NCI-H2196 treated with DMSO at 0.1 percent for 48 hours (cell line): ENCODE data around the gene IRX6.

Source experiments
- DNase-seq: peaks from one replicate; lab custom pipeline; 2025; ENCODE audit not compliant: unreplicated experiment; lab: John Stamatoyannopoulos, UW

The IRX6 gene

DNA sequence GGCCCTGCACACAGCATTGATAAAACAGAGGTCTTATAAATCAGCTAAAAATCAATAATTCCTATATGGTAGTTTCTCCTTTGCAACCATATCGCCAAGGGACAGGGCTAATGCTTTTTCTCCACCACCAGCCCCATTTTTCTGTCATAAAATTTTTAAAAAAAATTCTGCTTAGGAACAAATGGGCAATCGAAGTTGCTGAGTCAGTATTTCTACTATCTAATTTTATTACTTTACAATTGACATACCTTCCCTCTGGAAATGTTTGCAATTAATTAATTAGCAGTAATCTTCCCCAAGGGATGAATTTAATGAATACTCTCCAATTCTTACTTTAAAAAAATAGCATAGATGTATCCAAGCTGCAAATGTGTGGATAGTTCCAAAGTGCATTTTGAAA, 1.7 kb upstream of the IRX6 start:
- no peak for DNase-seq

DNA sequence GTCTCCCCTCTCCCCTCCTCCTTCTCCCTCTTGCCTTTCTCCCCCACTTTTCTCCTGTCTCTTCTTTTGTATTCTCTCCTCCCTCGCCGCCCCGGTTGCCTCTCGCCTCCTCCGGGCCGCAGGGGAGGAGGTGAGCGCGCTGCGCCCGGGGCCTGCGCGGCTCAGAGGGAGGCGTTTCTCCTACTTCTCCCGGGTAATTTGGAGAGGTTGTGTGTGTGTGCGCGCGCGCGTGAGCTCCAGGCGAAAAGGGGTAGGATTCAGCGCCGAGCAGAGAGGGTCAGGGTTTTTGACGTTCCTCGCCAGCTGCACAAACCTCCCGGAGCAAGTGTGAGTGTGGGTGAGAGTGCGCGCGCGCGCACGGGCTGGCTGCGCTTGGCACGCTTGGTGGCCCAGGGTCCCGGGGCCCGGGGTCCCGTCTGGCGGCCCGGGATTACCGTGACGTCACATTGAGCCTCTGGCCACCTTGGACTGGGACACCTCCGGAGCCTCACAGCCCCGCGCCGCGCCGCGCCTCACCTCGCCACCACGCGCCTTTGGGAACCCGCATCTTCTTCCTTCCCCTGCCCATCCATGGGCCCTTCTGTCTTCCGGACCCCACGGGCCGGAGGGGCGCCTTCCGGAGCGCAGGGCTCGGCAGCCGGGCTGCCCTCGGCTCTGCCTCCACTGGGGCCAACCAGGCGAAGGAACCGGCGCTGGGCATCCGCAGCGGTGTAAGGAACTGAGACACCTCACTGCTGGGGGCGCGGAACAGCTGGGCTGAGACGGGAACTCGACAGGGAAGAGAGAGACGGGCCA, 479 bp downstream of the IRX6 start:
- DNase-seq = no peak

DNA sequence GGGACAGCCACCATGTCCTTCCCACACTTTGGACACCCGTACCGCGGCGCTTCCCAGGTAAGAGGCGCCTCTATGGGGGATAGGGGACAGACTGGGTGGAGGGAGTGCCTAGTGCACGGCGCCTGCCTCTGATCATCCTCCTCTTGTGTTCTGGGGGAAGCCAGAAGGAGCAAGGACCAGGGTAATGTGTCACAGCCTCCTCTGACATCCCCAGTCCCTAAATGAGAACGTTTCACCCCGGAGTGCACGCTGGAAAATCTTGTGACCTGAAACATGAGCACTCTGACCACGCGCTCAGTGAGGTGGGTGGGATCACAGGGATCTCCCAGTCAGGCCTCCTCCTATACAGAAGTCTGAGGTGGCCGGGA, 1.1 kb downstream of the IRX6 start:
- DNase-seq = no peak

DNA sequence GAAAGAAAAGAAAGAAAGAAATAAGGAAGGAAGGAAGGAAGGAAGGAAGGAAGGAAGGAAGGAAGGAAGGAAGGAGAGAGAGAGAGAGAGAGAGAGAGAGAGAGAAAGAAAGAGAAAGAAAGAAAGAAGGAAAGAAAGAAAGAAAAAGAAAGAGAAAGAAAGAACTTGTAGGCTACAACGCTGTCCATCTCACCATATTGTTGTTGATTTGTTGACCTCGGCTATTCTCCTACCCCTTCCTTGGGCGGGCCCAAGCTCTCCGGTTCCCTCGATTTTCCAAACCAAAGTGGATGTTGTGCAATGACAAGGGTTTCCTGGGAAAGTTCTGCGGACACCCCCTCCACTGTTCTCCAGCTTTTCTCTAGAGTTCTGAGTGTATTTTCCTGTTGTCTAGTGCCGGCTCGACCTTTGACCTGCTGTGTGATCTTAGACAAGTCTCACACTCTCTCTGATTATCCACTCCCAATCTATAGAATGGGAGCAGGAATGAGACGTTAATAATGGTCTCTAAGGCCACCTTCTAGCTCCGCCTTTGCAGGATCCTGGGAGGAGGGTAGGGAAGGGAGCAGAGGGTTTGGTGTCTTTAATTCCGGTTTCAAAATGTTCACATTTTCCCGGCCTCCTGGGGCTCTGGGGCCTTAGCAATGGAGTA, 1.6 kb downstream of the IRX6 start:
- DNase-seq = no peak

DNA sequence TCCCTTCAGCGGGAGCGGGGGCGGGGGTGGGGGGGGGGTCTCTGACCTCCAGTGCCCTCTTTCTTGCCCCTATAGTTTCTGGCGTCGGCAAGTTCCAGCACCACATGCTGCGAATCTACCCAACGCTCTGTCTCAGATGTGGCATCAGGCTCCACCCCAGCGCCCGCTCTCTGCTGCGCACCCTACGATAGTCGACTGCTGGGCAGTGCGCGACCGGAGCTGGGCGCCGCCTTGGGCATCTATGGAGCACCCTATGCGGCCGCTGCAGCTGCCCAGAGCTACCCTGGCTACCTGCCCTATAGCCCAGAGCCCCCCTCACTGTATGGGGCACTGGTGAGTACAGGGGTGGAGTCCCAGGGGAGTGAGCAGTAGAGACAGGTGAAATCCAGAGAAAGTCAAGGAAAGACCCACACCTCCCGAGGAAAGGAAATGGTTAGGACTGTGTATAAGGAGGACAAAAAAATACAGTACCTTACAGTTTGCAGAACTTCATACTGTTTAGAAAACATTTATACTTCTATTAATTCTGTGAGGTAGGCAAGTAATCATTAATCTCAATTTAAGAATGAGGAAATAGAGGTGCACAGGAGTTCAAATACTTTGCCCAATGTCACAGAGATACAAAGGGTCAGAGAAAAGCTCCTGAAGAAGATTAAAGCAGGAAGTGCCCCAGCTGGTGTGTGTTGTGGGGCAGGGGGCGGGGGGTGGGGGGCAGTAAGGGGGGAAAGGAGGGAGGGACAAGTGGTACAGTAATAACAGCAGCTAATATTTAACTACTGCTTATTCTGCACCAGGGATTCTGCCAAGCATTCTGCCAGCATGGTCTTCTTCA, 2.5 kb downstream of the IRX6 start:
- DNase-seq = no peak

DNA sequence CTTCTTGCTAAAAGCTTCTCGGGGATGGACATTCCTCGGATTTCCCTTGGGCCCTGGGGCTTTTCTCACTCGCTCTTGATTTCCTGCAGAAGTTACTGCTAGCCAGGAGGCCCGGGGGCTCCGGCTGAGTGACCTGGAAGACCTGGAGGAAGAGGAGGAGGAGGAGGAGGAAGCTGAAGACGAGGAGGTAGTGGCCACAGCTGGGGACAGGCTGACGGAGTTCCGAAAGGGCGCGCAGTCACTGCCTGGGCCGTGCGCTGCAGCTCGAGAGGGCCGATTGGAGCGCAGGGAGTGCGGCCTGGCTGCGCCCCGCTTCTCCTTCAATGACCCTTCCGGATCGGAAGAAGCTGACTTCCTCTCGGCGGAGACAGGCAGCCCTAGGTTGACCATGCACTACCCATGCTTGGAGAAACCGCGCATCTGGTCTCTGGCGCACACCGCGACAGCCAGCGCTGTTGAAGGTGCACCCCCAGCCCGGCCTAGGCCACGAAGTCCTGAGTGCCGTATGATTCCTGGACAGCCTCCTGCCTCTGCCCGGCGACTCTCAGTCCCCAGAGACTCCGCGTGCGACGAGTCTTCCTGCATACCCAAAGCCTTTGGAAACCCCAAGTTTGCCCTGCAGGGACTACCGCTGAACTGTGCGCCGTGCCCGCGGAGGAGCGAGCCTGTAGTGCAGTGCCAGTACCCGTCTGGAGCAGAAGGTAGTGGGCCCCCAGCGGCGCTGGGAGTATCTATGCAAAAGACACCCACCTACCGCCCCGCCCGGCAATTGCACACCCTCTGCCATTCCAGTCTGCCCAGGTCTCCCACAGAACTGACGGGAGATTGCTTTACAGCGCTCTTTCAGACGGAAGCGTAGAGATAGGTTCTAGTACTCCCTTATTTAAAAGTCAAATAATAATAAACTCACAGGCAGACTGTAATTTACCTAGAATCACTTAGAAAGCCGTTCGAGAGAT, 4.9 kb downstream of the IRX6 start:
- no peak for DNase-seq

DNA sequence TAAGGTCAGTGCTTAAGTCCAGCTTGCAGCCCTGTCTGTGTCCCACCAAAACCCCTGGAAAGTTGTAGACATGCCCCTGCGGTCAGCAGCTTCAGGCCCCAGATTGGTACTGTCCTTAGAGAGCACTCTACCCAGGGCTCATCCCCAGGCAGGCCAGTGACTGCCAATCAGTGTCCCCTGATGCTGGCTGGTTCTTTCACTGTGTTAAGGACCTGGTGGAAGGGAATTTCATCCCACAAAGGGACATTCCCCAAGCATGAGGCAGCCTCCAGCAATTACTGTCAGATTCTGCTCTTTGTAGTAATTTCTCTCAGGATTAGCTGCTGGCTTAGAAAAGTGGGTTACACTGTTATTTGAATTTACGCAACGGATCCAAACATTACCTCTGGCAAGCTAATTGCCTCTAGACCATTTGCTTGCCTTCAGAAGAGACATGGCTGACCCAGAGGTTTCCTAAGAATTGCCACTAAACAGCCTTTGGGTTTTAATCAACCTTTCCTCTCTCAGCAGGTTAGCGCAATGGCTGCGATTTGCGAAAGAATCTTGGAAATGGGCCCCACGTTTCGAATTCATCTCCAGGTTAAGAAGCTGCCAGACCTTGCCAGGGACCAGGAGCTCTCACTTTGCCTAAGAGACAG, 5.9 kb downstream of the IRX6 start:
- no peak for DNase-seq

DNA sequence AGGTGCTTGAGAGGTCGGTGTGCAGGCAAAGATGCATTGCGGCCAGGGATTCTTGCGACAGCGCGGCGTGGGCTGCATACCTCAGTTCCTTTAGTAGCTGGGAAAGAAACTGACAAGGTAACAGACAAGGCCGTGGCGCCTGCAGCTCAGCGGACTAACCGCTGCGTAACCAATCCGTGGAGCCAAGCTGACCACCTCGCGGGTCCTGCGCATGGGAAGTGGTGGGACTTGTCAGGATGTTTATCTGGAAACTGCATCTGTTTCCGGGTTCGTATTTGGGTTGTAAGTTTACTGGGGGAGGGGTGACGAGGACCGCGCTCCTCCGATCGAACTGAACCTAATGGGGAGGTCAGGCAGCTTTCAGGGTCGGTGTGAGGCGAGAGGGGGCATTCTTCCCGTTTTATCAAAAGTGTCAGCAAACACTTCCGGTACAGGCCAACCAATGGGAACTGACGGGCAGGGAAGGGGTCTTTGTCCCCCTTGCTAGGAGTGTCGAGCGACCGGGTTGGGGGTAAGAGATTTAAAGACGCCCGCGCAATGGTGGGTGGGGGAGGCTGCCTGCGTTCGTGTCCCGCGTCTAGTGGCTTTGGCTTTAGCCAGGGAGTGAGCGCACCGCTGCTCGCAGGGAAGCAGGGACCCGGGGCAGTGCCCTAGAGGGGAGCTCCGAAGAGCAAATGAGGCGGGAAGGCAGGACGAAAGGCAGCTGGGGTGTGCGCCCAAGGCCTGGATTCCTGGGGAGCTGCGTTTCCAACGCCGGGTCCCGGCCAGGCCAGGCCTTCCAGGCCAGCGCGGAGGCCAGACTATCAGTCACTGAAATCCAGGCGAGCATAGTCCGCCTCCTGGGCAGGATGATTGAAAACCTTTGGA, 7.0 kb downstream of the IRX6 start:
- DNase-seq = no peak

DNA sequence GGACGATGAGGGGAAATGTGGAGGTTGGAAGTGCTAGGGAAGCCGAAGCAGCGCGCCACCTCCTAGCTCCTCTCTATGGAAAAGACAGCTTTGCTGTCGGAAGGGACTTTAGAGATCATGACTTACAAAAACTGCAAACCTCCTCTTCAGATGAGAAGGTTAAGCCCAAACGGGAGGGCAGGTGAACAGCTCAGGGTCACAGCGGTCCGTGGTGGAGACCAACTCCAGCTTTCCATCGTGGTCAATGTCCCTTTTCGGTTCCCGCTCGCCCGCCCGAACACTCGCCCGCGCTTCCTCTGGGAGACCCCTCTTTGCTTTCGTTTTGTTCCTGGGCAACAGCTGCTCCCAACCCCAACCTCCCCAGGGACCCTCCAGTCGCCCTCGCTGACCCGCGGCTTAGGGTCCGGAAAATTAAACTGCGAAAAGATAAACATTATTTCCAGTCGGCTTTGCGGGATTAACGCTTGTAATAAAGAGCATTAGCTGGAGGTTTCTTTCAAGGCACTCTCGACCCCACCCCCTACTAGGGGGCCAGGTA, 7.7 kb downstream of the IRX6 start:
- no peak for DNase-seq

DNA sequence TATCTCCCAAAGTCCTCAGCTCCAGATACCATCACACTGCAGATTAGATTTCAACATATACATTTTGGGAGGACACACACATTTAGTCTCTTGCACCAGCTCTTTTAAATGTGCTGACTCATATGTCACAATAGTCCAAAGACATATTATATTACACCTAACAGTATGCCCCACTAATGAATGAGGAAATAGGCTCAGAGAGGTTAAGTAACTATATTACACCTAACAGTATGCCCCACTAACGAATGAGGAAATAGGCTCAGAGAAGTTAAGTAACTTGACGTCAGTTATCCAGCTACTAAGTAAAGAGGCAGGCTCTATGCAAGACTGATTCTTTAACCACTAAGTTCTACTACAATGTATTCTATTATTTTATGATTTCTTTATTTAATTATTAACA, 9.7 kb downstream of the IRX6 start:
- DNase-seq = no peak

DNA sequence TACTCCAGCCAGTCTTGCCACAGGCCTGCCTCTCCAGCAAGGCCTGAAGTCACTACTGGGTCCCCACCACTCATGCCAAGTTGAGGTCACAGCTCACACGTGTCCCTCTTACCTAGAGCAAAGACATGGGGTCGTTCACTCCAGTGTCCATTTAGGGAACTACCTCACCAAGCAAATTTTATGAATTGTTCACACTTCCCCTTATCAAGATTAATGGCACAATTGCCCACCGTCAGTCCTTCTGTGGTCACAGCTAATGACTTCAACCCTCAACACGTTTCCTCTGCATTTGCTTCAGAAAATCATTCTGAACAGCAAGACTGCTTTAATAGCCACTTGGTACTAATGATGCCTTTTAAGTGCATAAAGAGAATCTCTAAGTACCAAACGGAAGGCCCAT, 14.6 kb downstream of the IRX6 start:
- no peak for DNase-seq

DNA sequence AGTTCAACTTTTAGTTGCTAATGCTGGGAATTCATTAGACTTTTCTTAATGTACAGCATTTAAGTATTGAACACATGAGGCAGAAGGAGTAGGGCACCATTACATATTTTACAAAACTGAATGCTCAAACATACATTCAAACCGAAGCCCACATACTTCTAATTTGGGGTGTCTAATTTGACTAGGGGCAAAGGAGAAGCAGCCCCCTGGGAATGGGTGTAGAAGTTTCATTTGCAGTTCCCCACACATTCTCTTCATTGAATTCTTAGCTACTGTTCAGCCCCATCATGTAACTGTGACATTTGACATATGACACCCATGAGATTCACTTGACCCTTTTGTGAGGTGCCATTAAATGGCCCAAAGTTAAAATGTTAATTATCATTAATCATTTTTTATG, 16.4 kb downstream of the IRX6 start:
- DNase-seq = no peak

DNA sequence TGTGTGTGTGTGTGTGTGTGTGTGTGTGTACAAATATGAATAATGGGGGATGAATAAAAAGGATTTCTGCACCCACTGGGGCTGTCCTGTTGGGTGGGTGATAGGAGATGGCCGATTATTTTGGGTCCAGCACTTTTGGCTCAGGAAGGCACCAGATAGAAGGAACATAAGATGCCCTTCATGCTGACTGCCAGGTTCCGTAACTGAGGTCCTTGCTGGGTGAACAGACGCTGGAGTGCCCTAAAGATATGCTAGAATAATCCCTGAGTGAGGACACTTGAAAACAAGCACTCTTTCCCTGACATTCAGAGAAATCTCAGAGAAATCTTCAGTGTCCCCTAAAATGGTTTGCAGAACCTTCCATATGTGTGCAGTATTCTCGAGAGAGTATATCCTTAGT, 17.7 kb downstream of the IRX6 start:
- DNase-seq = no peak

DNA sequence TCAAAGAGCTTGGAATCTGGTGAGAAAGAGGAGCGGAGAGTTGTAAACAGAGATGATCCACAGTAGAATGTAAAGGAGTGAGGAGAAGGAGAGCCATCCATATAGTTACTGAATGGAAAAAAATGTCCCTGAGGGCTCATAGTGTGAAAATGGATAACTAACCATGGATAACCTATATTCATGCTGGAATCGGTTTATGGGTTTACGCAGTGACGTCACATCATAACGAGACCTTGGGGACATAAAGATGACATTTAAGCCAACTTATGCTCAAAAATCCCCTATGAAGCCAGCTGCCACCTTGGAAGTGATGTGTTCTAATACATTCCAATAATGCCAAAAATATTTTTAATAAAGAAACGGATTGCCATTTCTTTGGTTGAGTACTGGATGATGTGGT, 22.5 kb downstream of the IRX6 start:
- no peak for DNase-seq

DNA sequence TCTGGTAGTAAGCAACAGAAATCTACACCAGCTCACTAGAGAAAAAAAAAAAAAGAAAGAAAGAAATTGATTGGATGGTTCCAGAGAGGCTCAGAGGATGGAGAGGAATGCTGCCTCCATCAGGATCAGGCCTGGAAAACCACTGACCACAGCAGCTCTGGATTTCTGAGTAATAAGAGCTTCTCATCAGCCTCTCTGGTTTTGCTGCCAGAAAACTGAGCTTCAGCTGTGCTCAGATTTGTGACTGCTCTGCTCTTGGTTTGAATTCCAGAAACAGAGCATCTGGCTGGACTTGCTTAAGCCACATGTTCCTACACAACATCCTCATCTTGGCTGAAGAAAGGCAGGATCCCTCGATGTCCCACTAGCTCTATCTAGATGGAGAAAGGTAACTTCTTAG, 25.9 kb downstream of the IRX6 start:
- no peak for DNase-seq

DNA sequence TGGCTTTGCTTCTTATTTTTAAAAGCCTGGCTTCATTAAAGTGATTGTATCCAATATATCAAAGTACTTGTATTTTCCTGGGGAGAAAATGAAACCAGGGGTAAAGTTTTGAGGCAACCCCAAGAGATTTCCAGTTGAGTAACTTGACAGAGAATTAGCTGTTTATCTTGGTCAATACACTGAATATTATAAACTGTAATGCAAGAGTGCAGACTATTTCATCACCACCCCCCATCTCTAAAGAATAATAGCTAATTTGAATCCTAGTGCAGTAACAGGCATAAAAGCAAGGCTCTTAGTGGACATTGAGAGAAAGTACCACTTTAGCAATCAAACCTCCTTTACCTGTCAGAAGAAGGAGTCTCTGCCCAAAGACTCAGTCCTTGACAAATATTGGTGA, 27.0 kb downstream of the IRX6 start:
- DNase-seq = no peak

DNA sequence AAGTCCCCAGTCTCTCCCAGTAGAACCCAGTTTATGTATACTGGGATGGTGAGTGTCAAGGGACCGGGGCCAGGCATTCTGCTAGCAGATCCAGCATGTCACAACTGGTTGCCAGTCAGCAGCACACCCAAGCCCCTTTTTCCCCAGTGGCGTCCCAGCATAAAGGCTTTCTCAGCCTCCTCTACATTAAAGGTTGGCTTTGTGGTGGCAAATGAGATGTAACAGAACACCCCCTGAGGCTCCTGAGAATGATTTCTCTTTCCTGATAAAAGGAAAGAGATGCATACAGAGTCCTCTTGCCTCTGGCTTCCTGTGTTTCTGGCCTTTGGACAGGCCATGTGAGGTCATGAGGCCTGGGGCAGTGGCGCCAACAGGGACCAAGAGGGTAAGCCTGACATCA, 27.9 kb downstream of the IRX6 start:
- no peak for DNase-seq

DNA sequence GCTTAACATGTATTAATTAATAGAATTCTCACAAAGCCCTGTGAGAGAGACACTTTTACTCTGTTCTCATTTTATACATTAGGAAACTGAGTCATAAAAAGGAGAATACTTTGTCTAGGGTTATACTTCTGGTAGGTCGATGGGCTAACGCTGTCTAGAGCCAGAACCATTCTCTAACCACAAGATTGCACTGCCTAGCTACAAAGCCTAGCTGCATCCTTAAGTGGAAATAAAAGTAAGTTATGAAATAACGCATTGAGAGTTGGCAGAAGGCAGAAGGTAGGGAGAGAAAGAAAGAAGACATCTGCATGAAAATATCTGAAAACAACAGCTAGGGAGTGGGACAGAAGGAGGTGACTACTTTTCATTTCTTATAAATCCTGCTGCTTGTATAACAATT, 33.2 kb downstream of the IRX6 start:
- DNase-seq = no peak

DNA sequence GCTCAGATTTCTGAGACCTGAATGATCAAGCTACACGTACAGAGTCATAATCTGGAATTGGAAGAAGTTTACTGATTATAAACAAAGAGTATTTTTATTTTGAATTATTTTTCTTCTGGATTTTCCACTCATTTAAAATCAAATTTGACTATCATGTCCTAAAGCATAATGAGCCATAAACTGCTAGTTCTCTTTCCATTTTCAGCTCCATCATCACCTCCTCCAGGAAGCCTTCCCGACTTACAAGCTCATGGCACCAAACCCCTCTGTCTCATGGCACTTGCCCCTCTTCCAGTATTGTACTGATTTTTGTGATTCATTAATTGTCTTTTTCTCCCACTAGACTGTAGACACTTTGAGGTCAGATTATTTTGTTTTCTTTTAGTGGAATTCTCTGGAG, 35.9 kb downstream of the IRX6 start:
- DNase-seq = no peak
